ENCODE data around the gene LRRN2. TPM values are rescaled to one million over a fixed set of nuclear protein-coding genes. Genes with fewer than 3 reads are reported as not detected.
A peak's percentile ranks its signal among the peaks of the same experiment; 100 is the strongest.

The LRRN2 gene
- total and polyA plus RNA-seq, 2 experiments from 2014 or later: 7.0 to 27.9 TPM

DNA sequence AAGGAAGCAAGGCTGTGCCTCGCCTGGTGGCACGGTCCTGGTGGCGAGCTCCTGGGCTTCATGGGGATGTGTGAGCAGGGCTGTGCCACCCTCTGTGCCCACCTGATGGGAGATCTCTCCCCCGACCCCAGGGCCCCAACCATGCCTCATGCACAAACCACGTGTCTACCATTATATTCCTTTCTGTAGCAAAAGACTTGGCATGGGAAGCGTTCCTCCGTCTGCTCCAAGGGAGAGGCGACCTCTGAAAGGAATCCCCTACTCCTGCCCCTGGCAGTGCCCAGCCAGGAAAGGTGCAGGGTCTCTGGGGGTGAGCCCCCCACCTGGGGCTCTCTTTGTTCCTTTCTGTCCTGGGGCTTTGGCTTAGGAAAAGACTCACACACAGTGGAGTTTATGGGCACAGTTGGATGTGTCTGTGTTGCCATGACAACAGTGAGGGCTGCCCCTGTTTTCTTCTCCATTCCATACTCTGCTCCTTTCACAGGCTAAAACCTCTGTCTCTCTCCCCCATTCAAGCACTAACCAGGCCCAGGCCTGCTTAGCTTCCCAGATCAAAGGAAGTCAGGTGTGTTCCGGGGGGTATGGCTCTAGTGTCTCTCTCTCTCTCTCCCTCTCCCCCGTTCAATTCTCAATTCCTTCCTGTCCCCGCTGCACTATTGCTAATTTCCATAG is 21.4 kb upstream of the LRRN2 start:
- H3K36me3 ChIP-seq (replicated peaks; ENCODE audit: insufficient read depth, low read depth): no peaks in the 10 kb centered on the region
- H3K27ac ChIP-seq: no peak overlapping the region
- WGBS (ENCODE audit: low lambda C conversion rate, missing lambda C conversion rate): 59% methylated on average over 10 of the region's 11 CpGs
- peaks cover 5% of the 10 kb centered on the region for H3K27me3 ChIP-seq
- H3K4me3 ChIP-seq: no peak overlapping the region
- no peaks in the 10 kb centered on the region for H4K20me1 ChIP-seq (ENCODE audit: insufficient read depth, poor library complexity, severe bottlenecking)
- no peaks in the 10 kb centered on the region for H3K79me2 ChIP-seq
- DNase-seq (ENCODE audit: low spot score): peak; percentile 29
- H3K9me3 ChIP-seq (ENCODE audit: low read depth): no peaks in the 10 kb centered on the region
- H3K4me2 ChIP-seq: no peak overlapping the region
- H2AFZ ChIP-seq: no peak overlapping the region
- no peaks in the 10 kb centered on the region for H3K9me2 ChIP-seq (replicated peaks; ENCODE audit: insufficient read depth)
- TF ChIP-seq, protein P1, sequence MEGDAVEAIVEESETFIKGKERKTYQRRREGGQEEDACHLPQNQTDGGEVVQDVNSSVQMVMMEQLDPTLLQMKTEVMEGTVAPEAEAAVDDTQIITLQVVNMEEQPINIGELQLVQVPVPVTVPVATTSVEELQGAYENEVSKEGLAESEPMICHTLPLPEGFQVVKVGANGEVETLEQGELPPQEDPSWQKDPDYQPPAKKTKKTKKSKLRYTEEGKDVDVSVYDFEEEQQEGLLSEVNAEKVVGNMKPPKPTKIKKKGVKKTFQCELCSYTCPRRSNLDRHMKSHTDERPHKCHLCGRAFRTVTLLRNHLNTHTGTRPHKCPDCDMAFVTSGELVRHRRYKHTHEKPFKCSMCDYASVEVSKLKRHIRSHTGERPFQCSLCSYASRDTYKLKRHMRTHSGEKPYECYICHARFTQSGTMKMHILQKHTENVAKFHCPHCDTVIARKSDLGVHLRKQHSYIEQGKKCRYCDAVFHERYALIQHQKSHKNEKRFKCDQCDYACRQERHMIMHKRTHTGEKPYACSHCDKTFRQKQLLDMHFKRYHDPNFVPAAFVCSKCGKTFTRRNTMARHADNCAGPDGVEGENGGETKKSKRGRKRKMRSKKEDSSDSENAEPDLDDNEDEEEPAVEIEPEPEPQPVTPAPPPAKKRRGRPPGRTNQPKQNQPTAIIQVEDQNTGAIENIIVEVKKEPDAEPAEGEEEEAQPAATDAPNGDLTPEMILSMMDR (IDR thresholded peaks at IDR 0.05; ENCODE audit: poor library complexity): no peak
- TF ChIP-seq EZH2 (IDR thresholded peaks at IDR 0.05; ENCODE audit: borderline replicate concordance): no peak
- TF ChIP-seq EZH2phosphoT487 (IDR thresholded peaks at IDR 0.05; ENCODE audit: low read depth, severe bottlenecking, unreplicated experiment): no peak
- peaks cover 32% of the 10 kb centered on the region for H3K4me1 ChIP-seq (ENCODE audit: insufficient read depth)

DNA sequence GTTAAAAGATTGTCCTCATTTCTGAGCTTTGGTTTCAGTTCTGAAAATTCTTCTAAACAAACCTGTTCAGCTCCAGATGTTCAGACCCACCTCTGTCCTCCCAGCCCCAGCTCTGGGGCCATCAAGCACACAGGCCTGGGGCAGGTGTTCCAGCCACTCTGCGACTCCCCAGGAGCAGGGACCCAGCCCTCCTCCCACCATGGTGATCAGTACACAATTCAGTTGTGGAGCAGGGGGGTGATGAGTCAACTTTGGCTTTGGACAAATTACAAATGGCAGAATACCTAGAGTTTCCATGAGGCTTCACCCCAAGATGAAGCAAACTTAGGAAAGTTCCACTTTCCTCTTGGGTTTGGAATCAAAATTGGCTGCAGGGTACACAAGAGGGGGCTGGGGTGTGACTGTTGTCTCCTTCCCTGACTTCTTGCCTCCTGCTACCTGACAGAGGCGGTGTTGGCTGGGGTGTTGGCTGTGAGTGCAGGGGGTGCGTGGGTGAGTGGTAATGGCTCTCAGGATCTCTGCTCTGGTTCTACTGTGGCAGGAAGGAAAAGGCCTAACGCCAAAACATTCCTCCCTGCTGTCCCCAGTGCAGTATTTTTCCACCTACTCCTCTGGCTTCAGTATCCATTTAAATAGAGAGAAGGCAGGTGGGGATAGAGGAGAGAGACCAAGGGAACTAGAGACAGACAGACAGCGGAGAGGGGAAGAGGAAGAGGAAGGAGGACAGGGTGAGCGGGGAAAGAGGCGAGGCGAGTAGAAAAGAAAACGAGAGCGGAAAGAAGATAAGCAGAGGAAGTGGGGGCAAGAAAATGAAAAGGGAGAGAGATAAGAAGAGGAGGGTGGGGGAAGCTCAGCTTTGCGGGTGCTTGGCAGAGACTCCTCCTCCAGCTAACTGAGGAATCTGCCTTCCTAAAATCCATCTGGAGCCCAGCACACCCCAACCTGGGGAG is 20.6 kb upstream of the LRRN2 start:
- H4K20me1 ChIP-seq (ENCODE audit: insufficient read depth, poor library complexity, severe bottlenecking): no peaks in the 10 kb centered on the region
- DNase-seq (ENCODE audit: low spot score): no peak
- 55% methylated on average over 11 of the region's 11 CpGs for WGBS (ENCODE audit: low lambda C conversion rate, missing lambda C conversion rate)
- H3K4me3 ChIP-seq: no peak overlapping the region
- H3K4me1 ChIP-seq (ENCODE audit: insufficient read depth): peaks cover 24% of the 10 kb centered on the region
- no peaks in the 10 kb centered on the region for H3K27me3 ChIP-seq
- no peak overlapping the region for H2AFZ ChIP-seq
- H3K4me2 ChIP-seq: no peak overlapping the region
- TF ChIP-seq, protein P1 (IDR thresholded peaks at IDR 0.05; ENCODE audit: poor library complexity): no peak
- no peak for TF ChIP-seq EZH2 (IDR thresholded peaks at IDR 0.05; ENCODE audit: borderline replicate concordance)
- TF ChIP-seq EZH2phosphoT487 (IDR thresholded peaks at IDR 0.05; ENCODE audit: low read depth, severe bottlenecking, unreplicated experiment): no peak
- H3K27ac ChIP-seq: no peak overlapping the region
- H3K79me2 ChIP-seq: no peaks in the 10 kb centered on the region
- H3K36me3 ChIP-seq (replicated peaks; ENCODE audit: insufficient read depth, low read depth): no peaks in the 10 kb centered on the region
- H3K9me2 ChIP-seq (replicated peaks; ENCODE audit: insufficient read depth): no peaks in the 10 kb centered on the region
- H3K9me3 ChIP-seq (ENCODE audit: low read depth): no peaks in the 10 kb centered on the region

DNA sequence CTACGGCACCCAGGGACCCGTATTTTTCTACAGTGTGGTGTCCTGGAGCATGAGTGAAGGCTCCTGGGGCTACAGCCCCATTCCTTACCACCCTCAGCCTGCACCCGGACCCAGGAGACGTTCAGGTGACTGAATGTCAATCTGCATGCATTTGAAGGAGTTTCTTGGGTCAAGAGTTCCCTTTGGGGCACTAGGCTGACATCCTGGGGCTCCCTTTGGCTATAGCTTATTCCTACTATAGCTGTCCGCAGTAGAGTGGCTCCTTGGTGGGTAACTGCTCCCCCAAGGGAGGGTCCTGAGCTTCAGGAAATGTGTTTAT is 19.9 kb upstream of the LRRN2 start:
- H3K9me2 ChIP-seq (replicated peaks; ENCODE audit: insufficient read depth): no peaks in the 10 kb centered on the region
- H3K9me3 ChIP-seq (ENCODE audit: low read depth): no peaks in the 10 kb centered on the region
- H4K20me1 ChIP-seq (ENCODE audit: insufficient read depth, poor library complexity, severe bottlenecking): no peaks in the 10 kb centered on the region
- no peak for DNase-seq (ENCODE audit: low spot score)
- no peaks in the 10 kb centered on the region for H3K27me3 ChIP-seq
- no peak overlapping the region for H3K4me3 ChIP-seq
- H3K4me2 ChIP-seq: no peak overlapping the region
- TF ChIP-seq EZH2 (IDR thresholded peaks at IDR 0.05; ENCODE audit: borderline replicate concordance) (no peak), EZH2phosphoT487 (IDR thresholded peaks at IDR 0.05; ENCODE audit: low read depth, severe bottlenecking, unreplicated experiment) (no peak)
- TF ChIP-seq, protein P1 (IDR thresholded peaks at IDR 0.05; ENCODE audit: poor library complexity): no peak
- no peak overlapping the region for H2AFZ ChIP-seq
- WGBS (ENCODE audit: low lambda C conversion rate, missing lambda C conversion rate): 86% methylated on average over 5 of the region's 5 CpGs
- no peak overlapping the region for H3K27ac ChIP-seq
- no peaks in the 10 kb centered on the region for H3K79me2 ChIP-seq
- H3K4me1 ChIP-seq (ENCODE audit: insufficient read depth): peaks cover 17% of the 10 kb centered on the region
- no peaks in the 10 kb centered on the region for H3K36me3 ChIP-seq (replicated peaks; ENCODE audit: insufficient read depth, low read depth)
